Effector memory CD4-positive, alpha-beta T cell (primary cell): Measurements from ENCODE around the gene XPO6.

Experiments
- DNase-seq, 3 donors: peaks; one replicate each; pipeline ENCODE4 v3.0.0-alpha.2; 2020
- H3K27ac ChIP-seq: 2 replicates; pipeline ENCODE4 v1.7.0; 2013; ENCODE audit warnings: mild to moderate bottlenecking, low read length, moderate library complexity; ENCODE audit not compliant: insufficient read depth, poor library complexity, severe bottlenecking
- H3K27me3 ChIP-seq: replicated peaks from 2 replicates; pipeline ENCODE4 v1.7.0; 2013; ENCODE audit warnings: mild to moderate bottlenecking, low read length; ENCODE audit not compliant: insufficient read depth, control insufficient read depth, poor library complexity, severe bottlenecking
- H3K36me3 ChIP-seq: 2 replicates; pipeline ENCODE4 v1.7.0; 2013; ENCODE audit warnings: mild to moderate bottlenecking, low read length, moderate library complexity; ENCODE audit not compliant: control insufficient read depth, insufficient read depth
- H3K4me1 ChIP-seq: 2 replicates; pipeline ENCODE4 v1.7.0; 2013; ENCODE audit warnings: low read length, mild to moderate bottlenecking; ENCODE audit not compliant: control insufficient read depth, insufficient read depth, poor library complexity, severe bottlenecking
- H3K4me3 ChIP-seq: 2 replicates; pipeline ENCODE4 v1.7.0; 2013; ENCODE audit warnings: low read length, low read depth, mild to moderate bottlenecking; ENCODE audit not compliant: insufficient read depth, poor library complexity, severe bottlenecking
- H3K9me3 ChIP-seq: 2 replicates; pipeline ENCODE4 v1.7.0; 2013; ENCODE audit warnings: mild to moderate bottlenecking, low read length, moderate library complexity; ENCODE audit not compliant: control insufficient read depth

Gene XPO6

DNA sequence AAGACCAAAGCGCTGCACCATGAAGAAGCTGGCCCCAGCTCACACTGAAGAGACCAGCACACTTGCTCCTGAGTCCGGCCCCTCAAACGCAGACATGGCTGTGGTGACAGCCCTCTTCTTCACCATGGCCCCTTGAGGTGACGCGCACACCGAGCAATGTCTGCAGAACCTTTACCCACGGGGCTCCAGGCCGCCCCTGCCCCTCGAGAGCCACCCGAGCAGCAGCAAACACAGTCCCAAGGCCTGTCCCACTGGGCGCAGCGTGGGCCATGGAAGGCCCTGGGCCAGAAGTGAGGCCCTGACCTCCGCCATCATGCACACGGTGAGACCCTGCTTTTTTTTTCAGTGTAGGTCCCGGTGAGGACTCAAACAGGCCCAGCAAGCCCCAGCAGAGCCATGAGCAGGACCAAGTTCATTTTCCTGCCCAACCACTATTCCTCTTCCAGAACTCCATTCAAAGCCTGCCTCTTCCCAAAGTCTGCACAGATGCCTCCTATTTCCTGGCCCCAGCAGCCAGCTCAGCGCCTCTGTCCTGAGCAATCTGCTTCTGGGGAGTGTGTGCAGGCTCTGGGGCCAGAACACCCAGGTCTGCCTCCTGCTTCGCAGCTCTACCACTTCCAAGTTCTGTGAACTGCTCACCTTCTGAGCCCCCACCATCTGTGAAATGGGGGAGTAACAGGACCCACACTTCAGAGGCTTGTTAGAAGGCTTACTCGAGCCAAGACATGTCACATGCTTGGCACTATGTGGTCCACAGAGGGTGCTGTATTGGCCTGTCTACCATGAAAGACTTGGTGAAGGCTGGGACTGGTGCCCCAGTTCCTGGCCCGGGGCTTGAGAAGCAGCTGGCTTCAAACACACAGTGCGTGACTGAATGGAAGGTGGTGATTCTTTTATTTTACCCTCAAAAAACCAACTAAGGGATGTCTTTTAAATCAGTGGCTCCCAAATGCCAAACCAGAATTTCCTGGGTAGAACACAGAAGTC, 112.5 kb downstream of the XPO6 start:
- H3K36me3 ChIP-seq = peaks cover 77% of the 10 kb centered on the region
- DNase-seq = no peak
- no peak overlapping the region for H3K4me3 ChIP-seq
- no peaks in the 10 kb centered on the region for H3K27me3 ChIP-seq
- no peaks in the 10 kb centered on the region for H3K9me3 ChIP-seq
- H3K4me1 ChIP-seq = no peaks in the 10 kb centered on the region
- no peak overlapping the region for H3K27ac ChIP-seq

- Histone ChIP-seq H3K27me3 (no peaks in the 10 kb centered on the region), H3K4me3 (no peak overlapping the region), H3K27ac (no peak overlapping the region), H3K4me1 (no peaks in the 10 kb centered on the region), H3K36me3 (peaks cover 69% of the 10 kb centered on the region), H3K9me3 (no peaks in the 10 kb centered on the region)
- no peak for DNase-seq
Observed at GRCh38 chr16:28098171-28098958, 113.4 kb downstream of the XPO6 start.

DNA sequence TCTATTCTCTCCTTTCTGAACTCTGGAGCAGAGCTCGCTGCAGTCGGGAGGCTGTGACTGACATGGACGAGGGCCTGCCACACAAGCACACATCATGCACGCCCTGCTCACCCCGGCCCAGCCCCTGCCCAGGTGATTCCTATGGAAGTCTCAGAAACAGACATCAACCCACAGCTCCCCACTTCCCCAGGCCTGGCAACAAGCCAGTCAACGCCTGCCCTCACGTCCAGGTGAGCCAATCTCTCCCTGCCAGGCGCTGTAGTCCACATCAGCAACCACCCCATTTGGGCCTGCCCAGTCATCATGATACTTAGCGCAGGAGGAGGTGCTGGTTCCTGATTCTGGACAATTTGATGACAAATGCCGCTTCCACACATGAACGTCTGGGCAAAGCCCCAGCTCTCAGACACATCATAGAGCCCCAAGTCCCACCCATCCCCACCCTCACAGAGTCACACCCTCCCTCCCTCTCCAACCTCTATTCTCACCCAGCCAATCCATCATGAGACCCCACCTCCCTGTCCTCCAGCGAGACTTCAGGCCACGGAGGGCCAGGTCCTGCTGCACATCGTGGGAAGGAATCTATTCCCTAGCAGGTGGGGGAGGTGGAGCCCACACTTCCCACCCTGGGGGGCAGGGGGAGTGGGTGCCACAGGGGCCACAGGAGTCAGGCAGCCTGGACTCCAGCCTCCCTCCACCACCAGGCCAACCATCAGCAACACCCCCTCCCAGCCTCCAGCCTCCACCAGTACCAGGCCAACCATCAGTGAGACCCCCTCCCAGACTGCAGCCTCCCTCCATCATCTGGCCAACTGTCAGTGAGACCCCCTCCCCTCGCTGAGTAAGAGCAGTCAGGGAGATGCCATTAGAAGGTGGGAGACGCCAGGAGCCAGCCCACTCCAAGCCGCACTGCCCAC, 114.5 kb downstream of the XPO6 start:
- peaks cover 57% of the 10 kb centered on the region for H3K36me3 ChIP-seq
- H3K9me3 ChIP-seq = no peaks in the 10 kb centered on the region
- H3K4me1 ChIP-seq = no peaks in the 10 kb centered on the region
- DNase-seq = no peak
- no peaks in the 10 kb centered on the region for H3K27me3 ChIP-seq
- no peak overlapping the region for H3K27ac ChIP-seq
- H3K4me3 ChIP-seq = no peak overlapping the region

DNA sequence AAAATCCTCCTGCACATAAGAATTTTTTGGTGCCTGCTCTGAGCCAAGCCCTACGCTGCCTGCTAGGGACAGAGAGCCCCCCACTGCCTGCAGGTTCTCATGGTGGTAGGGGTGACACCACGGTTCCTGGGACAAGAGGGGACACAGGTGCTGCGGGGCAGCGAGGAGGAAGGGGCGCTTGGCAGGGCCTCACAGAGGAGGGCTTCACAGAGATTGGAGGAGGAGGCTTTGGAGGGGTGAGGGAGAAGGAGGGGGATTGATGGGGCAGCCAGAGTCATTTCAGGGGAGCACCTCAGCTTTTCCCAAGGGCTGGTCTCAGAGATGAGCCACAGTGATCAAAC, 118.4 kb downstream of the XPO6 start:
- Histone ChIP-seq H3K36me3 (peaks cover 18% of the 10 kb centered on the region), H3K4me3 (no peak overlapping the region), H3K9me3 (no peaks in the 10 kb centered on the region), H3K27ac (no peak overlapping the region), H3K4me1 (no peaks in the 10 kb centered on the region), H3K27me3 (no peaks in the 10 kb centered on the region)
- no peak for DNase-seq

DNA sequence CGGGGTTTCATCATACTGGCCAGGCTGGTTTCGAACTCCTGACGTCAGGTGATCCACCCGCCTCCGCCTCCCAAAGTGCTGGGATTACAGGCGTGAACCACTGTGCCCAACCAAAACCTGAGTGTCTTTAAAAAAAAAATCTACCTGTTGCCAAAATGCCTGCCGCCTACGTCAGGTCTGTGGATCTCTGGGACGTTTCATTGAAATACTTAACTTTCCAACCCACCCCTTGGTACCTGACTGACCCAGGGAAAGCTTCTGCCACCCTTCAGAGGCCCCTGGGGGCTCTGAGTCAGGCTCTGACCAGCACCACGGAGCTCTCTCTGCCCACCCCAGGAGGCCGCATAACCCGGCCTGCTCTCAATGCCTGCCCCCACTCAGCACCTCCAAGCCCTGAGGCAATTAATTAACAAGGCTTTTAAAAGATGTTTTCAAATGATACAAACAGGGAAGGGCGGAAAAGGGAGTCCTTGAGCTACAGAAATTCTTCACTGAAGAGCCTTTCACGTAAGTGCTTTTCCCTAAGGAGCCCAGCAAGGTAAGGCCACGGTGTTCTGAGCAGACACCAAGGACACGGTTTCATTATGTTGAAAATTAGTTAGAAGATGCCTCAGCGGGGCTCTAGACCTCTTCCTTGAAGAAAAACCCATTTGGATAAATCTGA, 118.9 kb downstream of the XPO6 start:
- Histone ChIP-seq H3K4me3 (no peak overlapping the region), H3K27me3 (no peaks in the 10 kb centered on the region), H3K9me3 (no peaks in the 10 kb centered on the region), H3K27ac (no peak overlapping the region), H3K4me1 (no peaks in the 10 kb centered on the region), H3K36me3 (peaks cover 13% of the 10 kb centered on the region)
- DNase-seq = no peak

GRCh38 chr16:28091656-28092055, 120.1 kb downstream of the XPO6 start:
- H3K27ac ChIP-seq = no peak overlapping the region

GRCh38 chr16:28090646-28091377, 121.0 kb downstream of the XPO6 start:
- H3K27me3 ChIP-seq = no peaks in the 10 kb centered on the region
- no peaks in the 10 kb centered on the region for H3K36me3 ChIP-seq
- DNase-seq = no peak
- H3K4me3 ChIP-seq = no peak overlapping the region
- no peaks in the 10 kb centered on the region for H3K4me1 ChIP-seq
- H3K27ac ChIP-seq = no peak overlapping the region
- no peaks in the 10 kb centered on the region for H3K9me3 ChIP-seq

More at GRCh38 chr16:28091656-28092055, 120.1 kb downstream of the XPO6 start:
- peaks cover 1% of the 10 kb centered on the region for H3K36me3 ChIP-seq
- no peaks in the 10 kb centered on the region for H3K9me3 ChIP-seq
- no peaks in the 10 kb centered on the region for H3K27me3 ChIP-seq
- H3K4me1 ChIP-seq = no peaks in the 10 kb centered on the region
- H3K4me3 ChIP-seq = no peak overlapping the region
- DNase-seq = no peak

- no peak overlapping the region for H3K4me3 ChIP-seq
- no peak overlapping the region for H3K27ac ChIP-seq
Observed at GRCh38 chr16:28089992-28090365, 121.8 kb downstream of the XPO6 start.

More at GRCh38 chr16:28089992-28090365, 121.8 kb downstream of the XPO6 start:
- H3K36me3 ChIP-seq = no peaks in the 10 kb centered on the region
- H3K9me3 ChIP-seq = no peaks in the 10 kb centered on the region
- no peaks in the 10 kb centered on the region for H3K27me3 ChIP-seq
- no peak for DNase-seq
- no peaks in the 10 kb centered on the region for H3K4me1 ChIP-seq
